GM18502 (cell line): ENCODE results near the gene SMAD3.
A peak's percentile ranks its signal among the peaks of the same experiment; 100 is the strongest.

ENCODE experiments used
- ATAC-seq: cut with Tn5 transposase; IDR thresholded peaks from one replicate; pipeline ENCODE4 v1.9.1; 2021; ENCODE audit warnings: mild to moderate bottlenecking; ENCODE audit not compliant: unreplicated experiment, poor library complexity

The SMAD3 gene

GRCh38 chr15:67077641-67078215, 12.3 kb downstream of the SMAD3 start:
- no peak for ATAC-seq

DNA sequence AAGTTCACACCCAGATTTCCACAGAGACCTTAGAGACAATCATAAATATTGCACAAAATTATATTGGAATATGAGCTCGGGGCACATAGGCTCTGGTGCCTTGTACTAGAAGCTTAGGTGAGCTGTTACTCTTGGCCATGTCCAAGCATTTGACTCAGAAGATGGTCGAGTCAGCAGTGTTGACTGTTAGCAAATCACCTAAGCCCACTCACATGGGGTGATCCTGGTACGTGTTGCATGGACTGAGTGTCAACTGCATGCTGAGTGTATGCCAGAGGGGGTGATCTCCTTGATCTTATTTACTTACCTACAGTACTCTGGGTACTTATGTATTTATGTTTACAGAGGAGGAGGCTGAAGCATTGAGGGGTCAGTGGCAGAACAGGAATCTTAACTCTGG, 14.0 kb downstream of the SMAD3 start:
- no peak for ATAC-seq

DNA sequence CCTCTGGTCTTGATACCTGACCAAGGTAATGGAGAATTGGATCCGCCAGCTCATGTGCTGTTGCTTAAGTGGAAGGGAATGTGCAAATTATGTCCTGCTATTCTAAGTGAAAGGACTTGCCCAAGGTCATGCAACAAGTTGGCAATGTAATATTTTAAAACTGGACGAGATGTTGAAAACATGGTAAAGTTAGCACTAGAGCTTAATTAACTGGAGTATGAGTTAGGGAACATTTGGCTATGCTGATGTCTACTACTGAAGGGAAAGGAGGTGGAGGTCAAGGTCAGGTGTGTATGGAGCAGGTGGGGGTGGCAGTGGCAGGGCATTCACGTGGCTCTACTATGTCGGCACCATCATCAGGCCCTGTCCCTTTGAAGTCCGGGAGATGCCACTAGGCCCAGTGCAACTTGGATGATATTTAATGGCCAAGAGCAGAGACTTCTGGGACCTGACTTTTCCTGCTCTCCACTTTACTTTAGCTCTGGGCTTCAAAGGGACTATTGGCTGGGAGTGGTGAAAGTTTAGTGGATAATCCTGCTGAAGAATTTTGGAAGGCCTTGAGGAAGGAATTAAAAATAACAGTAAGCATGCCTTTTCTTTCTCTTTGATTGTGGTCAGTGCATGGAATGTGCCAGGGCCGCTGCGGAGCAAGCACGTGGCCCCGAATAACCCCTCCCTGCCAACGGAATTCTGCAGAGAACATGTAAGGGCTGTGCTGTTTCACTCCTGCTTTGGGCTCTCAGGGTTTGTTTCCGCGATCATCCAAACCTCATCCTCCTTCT, 14.9 kb downstream of the SMAD3 start:
- ATAC-seq: no peak

DNA sequence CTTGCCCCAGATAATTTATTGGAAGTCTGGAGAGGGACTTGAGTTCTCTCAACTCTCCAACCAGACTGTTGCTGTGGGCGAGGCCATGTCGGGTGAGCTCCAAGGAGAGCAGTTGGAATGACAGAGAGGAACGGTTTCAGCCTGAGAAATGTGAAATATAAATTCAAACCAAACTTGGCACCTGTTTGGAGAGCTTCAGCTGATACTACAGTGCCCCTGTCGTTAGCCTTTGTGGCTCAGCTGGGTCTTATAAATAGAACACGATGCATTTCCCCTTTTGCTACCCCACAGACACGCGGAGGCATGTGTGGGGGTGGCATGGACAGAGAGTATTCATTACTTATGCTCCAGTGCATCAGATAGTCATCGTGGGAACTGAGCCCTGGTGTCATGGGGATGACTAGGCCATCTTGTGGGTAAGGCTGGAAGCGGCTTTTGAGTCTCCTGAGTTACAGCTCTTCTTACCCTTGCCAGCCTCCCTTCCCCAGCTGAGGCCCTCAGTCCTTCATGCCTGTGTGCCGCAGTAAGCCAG, 15.6 kb downstream of the SMAD3 start:
- ATAC-seq: peak; percentile 50

- ATAC-seq: no peak
Measured at GRCh38 chr15:67082007-67082536, 16.7 kb downstream of the SMAD3 start.

DNA sequence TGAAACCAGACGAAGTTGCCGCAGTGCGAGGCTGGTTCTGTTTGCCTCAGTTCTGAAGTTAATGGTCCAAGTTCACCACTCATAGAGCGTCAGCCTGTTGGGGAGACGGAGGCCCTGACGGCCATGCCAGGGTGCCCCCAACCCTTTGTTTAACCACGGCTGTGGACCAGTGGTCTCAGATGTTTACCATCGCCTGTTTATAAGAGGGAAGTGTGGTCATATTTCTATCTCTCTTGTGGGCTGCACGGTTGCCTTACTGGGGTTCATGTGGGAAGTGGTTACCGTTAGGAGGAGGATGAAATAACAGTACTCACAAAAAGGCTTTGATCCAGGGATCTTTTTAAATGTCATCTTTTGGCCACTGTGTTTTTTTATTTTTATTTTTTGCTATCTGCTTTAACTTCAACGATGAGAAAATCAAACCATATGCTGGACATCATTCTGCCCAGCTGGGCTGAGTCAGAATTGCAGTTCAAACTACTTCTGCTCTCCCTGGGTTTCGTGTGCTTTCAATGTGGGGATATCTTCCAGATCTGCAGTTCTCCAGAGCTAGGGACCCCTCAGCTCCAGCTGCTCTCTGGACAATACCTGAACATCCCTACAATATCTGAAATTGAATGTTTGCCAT, 17.8 kb downstream of the SMAD3 start:
- no peak for ATAC-seq

DNA sequence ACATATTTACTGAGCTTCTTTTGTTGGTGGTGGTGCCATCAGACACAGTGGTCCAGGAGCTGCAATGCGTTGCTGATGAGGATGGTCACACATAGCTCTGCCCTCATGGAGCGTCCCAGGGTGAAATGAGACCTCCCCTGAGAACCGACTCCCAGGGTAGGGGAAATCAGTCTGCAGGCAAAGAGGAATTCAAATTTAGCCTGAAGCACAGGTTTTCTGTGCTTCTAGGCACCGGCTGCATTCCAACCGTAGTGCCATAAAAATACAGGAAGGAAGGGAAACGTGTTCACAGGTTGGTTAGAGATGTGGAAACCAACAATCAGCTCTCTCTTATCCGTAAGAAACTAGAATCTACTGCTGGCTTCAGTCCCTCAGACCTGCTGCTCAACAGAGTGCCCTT, 19.2 kb downstream of the SMAD3 start:
- ATAC-seq: no peak

- ATAC-seq: peak; percentile 30
Measured at GRCh38 chr15:67085237-67085817, 19.9 kb downstream of the SMAD3 start.

GRCh38 chr15:67085818-67086636, 20.6 kb downstream of the SMAD3 start:
- ATAC-seq: peak; percentile 46

DNA sequence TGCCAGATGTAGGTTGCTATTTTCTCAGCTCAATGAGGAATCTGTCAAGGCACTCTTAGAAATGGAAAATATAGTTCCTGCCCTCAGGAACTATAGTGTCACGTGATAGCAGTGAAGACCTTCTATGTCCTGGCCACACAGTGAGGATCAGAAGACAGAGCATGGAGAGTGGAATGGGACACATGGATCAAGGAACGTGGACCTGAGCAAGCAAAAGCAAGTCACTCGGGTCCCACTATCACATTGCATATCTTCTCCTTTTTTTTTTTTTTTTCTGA, 21.2 kb downstream of the SMAD3 start:
- no peak for ATAC-seq

DNA sequence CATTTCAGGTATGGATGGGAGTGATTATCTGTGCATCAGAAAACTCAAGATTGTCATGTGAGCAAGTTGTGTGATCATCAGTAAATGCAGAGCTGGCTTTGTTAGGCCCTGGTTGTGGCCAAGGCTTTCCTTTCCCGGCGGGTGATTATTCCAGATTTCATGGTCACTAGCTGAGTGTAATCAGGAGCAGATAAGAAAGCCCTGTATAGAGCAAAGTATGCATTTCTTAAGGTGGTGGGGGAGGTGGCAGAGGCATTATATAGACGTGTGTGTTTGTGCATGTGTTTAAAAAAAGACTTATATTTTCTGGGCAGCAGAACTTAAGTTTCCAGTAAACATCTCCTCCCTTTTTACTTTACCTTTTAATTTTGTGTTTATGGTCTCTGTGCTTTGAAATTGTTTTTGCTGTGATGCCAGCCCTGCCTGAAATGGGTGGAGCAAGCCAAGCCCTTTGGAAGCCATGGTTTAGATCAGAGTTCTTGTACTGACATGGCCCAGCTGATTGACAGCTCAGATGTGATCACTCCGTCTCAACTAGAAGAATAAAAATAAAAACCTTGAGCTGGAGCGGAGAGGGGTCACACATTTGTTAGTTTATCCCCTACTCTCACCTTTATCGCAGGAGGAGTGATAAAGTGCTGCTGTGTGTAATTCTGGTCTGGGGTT, 22.2 kb downstream of the SMAD3 start:
- no peak for ATAC-seq

GRCh38 chr15:67089217-67090193, 24.1 kb downstream of the SMAD3 start:
- ATAC-seq: no peak

- ATAC-seq: no peak
Measured at GRCh38 chr15:67090297-67091070, 25.1 kb downstream of the SMAD3 start.

DNA sequence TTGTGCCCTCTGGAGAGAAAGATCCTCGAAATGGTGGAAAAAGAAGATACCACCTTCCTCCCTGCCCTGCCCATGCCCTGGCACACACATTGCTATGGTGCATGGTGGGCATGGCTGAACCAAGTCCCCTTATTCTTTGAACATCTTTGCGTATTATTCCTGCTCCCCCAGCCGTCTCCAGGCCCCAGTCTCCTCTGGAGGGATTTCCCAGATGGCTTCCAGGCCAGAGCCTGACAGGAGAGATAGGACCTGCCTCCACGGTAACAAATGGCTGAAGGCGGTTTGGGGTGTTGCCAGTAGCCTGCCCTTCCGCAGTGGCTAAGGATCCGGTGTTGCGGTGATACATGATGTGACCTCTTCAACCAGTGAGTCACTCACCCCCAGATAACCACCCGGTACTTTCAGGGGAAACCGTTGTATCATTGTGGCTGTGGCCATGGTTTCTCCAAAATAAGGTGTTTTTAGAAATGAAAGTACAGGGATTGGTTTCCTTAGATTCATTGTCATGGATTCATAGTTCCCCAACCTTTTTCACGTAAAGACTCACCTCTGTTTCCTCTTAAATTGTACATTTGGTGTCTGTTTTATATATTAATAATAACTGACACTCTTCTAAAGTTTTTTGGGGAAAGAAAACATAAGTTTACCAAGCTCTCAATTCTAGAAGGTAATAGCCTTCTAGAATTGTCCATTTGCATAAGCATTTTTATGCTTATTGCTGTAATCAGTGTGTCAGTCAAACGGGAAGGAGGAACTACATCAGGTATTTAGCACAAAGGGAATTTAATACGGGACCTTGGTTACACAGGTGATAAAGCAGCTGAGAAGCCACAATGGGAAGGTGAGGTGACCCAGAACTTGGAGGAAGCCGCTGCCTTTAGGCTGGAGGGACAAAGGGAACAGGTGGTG, 25.9 kb downstream of the SMAD3 start:
- ATAC-seq: peak; percentile 78

GRCh38 chr15:67091980-67092677, 26.7 kb downstream of the SMAD3 start:
- ATAC-seq: no peak
